ENCODE measurements around the gene SNN. TPM values are rescaled to one million over a fixed set of nuclear protein-coding genes. Genes with fewer than 3 reads are reported as not detected.

SNN gene
- polyA plus RNA-seq, 3 donors: 8.6 to 39.9 (median 33.2) TPM

GRCh38 chr16:11711662-11712061 lies 43.4 kb downstream of the SNN start:
- H3K27ac ChIP-seq (ENCODE audit: low read depth, low read length): no peak overlapping the region
- 65 to 96% (median 93%) methylated on average over 4 of the region's 4 CpGs for WGBS, 3 donors

- H3K27ac ChIP-seq (ENCODE audit: low read depth, low read length): no peak overlapping the region
- 52 to 98% (median 97%) methylated on average over 3 of the region's 3 CpGs for WGBS, 3 donors
These were observed 43.9 kb downstream of the SNN start for GRCh38 chr16:11712122-11712521.

DNA sequence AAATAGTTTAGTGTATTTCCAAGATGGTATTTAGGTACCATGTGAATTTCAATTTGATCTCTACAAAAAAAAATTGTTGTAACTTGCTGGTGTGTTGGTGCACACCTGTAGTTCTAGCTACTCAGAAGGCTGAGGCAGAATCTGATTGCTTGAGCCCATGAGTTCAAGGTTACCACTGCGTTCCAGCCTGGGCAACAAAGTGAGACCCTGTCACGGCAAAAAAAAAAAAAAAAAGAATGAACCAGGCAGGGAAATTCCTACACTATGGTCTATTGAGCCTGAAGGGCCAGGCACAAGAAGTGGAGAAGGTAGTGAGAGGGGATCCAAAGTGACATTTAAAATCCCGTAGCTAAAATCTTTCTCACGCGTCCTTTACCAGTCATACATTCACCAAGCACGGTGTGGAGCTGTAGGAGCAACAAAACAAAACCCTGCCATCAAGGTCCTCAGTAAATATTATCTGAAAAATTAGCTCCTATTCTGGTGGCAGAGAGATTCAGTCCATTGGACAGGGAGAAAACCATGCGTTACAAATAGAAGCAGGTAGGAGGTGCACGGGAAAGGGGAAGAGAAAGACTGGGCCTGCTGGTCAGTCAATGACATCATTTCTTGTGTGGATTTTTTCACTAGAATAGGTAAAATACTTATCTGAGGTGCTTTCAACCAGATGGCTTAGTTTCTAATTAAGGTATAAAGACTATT lies 47.1 kb downstream of the SNN start:
- WGBS, 3 donors: 32 to 89% (median 82%) methylated on average over 8 of the region's 8 CpGs
- H3K27ac ChIP-seq (ENCODE audit: low read depth, low read length): no peak overlapping the region

GRCh38 chr16:11716336-11716735 lies 48.1 kb downstream of the SNN start:
- H3K27ac ChIP-seq (ENCODE audit: low read depth, low read length): no peak overlapping the region

- WGBS, 3 donors: 61 to 79% (median 66%) methylated on average over 5 of the region's 5 CpGs
- H3K27ac ChIP-seq (ENCODE audit: low read depth, low read length): no peak overlapping the region
These were observed 49.6 kb downstream of the SNN start for GRCh38 chr16:11717811-11718210.

- H3K27ac ChIP-seq (ENCODE audit: low read depth, low read length): no peak overlapping the region
These were observed 50.9 kb downstream of the SNN start for GRCh38 chr16:11719171-11719570.

DNA sequence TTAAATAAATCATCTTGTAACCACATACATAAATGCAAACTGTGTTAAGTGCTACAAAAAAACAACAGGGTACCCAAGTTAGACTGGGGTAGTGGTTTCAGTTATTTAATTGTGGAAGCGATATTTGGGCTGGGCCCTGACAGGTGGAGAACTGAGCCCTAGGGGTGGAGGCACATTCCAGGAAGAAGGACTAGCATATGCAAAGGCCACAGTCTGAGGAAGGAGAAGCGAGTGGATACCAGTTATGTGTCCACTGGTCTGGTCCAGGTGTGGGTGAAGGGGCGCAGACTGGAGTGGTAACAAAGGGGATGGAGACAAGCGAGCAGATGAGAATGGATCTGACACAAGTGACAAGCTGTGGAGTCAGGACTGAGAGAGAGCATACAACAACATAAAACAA lies 51.5 kb downstream of the SNN start:
- H3K27ac ChIP-seq (ENCODE audit: low read depth, low read length): no peak overlapping the region
- WGBS, 3 donors: 96 to 99% (median 96%) methylated on average over 4 of the region's 4 CpGs

- no peak overlapping the region for H3K27ac ChIP-seq (ENCODE audit: low read depth, low read length)
- 38 to 75% (median 73%) methylated on average over 4 of the region's 4 CpGs for WGBS, 3 donors
These were observed 53.7 kb downstream of the SNN start for GRCh38 chr16:11721781-11722467.

DNA sequence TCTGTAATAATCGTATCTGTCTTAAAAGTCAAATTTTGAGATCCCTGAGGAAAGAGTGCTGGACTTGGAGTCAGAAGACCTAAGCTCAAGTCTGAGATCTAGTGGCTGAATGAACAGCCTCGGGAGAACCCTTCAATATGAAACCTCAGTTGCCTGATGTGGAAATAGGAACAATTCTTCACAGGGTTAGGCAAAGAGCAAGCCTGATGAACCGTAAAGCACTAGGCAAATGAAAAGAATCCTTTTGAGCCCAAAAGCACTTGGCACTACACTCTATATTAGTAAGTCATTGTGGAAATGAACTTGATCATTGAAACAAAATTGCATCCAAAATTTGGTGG lies 54.2 kb downstream of the SNN start:
- no peak overlapping the region for H3K27ac ChIP-seq (ENCODE audit: low read depth, low read length)
- WGBS, 3 donors: 56 to 64% (median 63%) methylated on average over 3 of the region's 3 CpGs

DNA sequence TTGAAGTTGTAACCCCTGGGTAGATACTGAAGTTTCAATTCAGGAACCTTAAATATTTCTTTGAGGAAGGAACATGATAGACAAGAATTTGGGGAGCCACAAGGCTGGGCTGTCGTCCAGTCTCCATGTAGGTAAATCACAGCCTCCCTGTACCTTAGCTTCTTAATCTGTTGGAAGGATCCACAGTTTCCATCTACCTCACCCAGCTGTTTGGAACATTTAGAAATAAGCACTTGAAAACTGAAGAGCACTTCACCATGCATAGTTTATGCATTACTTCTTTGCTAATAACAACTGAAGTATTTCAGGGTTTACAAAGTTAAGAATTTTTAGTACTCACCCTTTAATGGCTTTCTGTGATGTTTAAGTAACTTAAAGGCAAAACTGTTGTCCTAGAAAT lies 57.2 kb downstream of the SNN start:
- no peak overlapping the region for H3K27ac ChIP-seq (ENCODE audit: low read depth, low read length)
- WGBS, 3 donors: 40 to 81% (median 65%) methylated on average over 1 of the region's 1 CpG

DNA sequence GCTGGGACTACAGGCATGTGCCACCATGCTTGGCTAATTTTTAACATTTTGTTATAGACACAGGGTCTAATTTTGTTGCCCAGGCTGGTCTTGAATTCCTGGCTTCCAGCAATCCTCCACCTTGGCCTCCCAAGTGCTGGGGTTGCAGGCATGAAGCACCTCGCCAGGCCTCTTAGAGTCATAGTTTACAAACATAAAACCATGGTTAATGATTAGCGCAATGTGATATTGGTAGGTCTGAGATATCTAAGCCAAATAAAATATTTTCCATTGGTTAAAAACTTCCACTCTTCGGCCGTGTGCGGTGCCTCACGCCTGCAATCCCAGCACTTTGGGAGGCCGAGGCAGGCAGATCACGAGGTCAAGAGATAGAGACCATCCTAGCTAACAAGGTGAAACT lies 57.8 kb downstream of the SNN start:
- no peak overlapping the region for H3K27ac ChIP-seq (ENCODE audit: low read depth, low read length)
- 34 to 98% (median 72%) methylated on average over 8 of the region's 8 CpGs for WGBS, 3 donors

DNA sequence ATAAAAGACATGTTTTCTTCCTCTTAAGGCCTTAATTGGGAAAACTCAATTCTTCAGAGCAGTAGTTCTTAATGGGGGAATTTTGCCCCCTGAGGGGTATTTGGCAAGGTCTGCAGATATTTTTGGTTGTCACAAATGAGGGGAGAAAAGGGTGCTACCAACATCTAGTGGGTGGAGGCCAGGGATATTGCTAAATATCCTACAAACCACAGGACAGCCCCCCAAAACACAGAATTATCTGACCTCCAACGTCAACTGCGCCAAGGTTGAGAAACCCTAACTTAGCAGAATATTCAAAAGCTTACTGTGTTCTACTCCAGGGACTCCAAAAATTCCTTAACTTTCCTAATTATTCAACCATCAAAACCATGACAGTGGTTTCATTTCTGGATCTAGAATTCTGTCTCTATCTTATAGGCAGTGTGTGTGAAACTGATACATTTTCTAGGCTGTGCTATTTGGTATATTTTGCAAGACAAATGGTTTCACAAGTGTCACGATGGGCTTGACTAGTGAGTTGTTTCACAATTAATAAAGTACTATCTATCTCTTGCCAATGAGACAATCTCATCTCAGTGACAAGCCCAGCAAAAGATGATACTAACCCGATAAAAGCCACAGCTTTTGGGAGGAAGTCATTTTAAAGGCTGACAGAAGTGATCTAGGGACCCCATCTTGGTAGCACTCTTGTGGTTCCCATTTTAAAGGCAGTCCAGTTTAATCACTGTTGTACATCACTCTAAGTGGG lies 59.7 kb downstream of the SNN start:
- no peak overlapping the region for H3K27ac ChIP-seq (ENCODE audit: low read depth, low read length)
- 45 to 81% (median 56%) methylated on average over 4 of the region's 4 CpGs for WGBS, 3 donors

Other genes with a start within 250 kb of the SNN start
- gene LITAF, start 81.5 kb upstream of the SNN start, polyA plus RNA-seq: 100 to 1,000 TPM in 2 of 3 donors, 10 to 100 TPM in 1; 21.6 to 181 (median 148) TPM
- 10 to 100 TPM; 29.7 to 47.3 (median 35.5) TPM for gene TXNDC11, start 74.4 kb downstream of the SNN start, polyA plus RNA-seq
- gene ZC3H7A, start 128.8 kb downstream of the SNN start, polyA plus RNA-seq: 10 to 100 TPM; 20.9 to 37.1 (median 23.4) TPM
- gene RSL1D1, start 183.1 kb downstream of the SNN start, polyA plus RNA-seq: 100 to 1,000 TPM in 2 of 3 donors, 10 to 100 TPM in 1; 78.8 to 147 (median 103) TPM
- gene GSPT1, start 247.5 kb downstream of the SNN start, polyA plus RNA-seq: 10 to 100 TPM; 28.7 to 65.8 (median 38.6) TPM

Measured in adipose tissue (tissue), 3 donors.